Putamen (tissue), 1 donor: ENCODE measurements around the gene NAGPA.

Experiments used
- DNase-seq: peaks from one replicate; pipeline ENCODE4 v3.0.0-alpha.2; 2016; ENCODE audit warnings: low spot score

NAGPA gene

DNA sequence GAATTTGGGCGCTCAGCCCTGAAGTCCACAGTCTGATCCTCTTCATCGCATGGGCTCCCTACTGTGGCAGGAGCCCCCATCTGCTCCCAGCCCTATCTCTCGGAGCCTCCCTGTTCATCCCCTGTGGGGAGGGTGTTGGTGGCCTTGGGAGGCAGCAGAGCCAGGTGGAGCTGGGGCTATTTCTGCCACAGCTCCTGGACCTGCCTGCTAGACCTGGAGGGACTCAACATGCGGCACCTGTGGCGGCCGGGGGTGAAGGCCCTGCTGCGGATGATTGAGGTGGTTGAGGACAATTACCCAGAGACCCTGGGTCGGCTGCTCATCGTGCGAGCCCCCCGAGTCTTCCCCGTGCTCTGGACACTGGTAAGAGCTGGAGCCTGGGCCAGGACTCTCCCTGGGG is 30.5 kb downstream of the NAGPA start:
- no peak for DNase-seq

DNA sequence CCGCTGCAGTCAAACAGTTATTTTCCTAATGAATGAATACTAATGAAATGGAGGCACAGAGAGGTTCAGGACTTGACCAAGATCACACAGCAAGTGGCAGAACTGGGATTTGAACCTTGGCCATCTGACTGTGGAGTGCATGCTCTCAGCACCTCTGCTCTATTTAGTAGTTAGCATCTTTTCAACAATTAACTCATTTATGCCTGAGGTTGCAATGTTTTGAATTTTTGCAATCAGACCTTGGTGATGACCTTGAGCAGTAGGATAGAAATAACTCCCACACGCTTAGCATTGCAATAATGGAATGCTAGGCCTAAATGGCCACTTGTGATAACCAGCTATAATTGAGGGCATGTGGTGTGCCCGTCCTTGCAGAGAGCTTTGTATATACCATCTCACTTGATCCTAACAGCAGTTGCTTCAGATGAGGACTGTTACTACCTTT is 31.0 kb downstream of the NAGPA start:
- no peak for DNase-seq

DNA sequence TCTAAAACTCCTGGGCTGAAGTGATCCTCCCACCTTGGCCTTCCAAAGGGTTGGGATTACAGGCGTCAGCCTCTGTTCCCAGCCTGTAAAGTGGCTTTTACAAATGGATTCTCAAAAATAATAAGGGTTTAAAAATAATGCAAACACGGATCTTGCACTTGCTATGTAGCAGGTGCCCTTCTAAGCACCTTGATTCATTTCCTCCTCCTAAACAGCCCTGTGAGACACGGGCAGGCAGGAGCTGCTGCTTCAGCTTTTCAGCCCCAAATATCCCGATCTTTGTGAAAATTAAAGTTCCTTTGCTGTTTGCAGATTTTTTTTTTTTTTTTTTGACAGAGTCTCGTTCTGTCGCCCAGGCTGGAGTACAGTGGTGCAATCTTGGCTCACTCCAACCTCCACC is 31.7 kb downstream of the NAGPA start:
- DNase-seq: no peak

DNA sequence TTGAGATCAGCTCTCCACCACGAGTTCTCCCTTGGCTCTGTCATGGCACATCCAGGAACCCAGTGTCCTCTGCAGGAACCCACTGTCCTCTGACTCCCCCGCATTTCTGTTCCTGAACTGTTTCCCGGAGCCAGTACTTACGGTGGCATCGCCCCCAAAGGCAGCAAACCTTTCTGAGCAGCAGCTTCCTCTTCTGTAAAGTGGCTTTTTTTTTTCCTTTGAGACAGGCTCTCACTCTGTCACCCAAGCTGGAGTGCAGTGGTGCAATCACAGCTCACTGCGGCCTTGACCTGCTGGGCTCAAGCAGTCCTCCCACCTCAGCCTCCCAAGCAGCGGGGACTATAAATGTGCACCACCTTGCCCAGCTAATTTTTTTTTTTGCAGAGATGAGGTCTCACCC is 32.2 kb downstream of the NAGPA start:
- no peak for DNase-seq

DNA sequence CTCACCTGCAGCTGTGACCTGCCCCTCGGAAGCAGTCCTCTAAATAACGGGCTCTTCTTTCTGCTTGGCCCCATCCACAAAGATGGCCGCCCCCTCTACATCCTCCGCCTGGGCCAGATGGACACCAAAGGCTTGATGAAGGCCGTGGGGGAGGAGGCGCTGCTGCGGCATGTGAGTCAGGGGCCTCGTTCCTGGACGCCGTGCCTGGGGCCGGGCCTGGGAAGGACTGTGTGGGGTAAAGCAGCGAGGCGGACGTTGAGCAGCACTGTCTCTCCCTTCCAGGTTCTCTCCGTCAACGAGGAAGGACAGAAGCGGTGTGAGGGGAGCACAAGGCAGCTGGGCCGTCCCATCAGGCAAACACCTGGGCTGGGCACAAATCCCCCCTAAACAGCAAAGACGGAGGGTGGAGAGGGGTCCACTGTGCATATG is 33.1 kb downstream of the NAGPA start:
- DNase-seq: no peak

DNA sequence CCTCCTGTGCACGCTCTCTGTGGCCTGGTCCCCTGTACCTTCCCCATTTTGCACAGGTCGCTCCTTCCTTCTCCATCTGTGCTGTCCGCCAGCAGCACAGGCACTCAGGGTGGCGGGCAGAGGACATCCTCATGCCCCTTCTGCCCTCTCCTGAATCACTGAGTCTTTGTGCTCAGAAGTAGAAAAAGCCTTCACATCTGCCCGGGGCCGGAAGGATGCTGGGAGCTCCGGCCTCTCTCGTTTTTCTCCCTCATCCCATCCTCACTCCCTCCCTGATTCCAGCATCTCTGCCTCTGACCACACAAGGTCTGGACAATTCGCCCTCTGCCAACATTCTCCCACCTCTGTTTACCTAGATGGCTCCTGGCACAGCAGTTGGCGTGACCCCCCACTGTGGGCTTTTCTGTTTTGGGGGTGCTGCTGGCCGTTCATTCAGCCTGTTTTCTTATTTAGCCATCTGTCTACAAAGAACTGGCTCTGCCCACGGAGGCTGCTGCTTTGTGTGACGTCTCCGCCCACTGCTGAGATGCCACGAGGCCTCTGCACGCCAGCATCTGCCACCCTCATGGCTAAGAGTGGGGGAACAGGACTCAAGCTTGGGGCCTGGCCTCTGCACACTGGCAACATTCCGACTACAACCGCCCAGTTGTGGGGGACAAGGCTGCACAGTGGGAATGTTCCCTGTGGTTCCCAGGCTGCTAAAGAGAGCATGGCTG is 38.9 kb downstream of the NAGPA start:
- DNase-seq: peak; percentile 80

DNA sequence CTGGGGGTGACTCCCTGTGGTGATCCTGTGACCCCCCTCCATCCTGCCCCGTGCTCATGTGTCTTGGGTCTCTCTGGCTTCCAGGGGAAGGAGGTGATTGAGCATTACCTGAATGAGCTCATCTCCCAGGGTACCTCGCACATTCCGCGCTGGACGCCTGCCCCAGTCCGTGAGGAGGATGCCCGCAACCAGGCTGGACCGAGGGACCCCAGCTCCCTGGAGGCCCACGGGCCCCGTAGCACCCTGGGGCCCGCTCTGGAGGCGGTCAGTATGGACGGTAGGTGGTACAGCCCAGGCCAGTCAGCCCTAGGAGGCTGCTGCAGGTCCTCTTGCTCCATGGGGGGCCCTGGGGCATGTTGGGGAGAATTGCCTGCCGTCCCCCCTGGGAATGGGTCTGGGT is 42.0 kb downstream of the NAGPA start:
- no peak for DNase-seq

DNA sequence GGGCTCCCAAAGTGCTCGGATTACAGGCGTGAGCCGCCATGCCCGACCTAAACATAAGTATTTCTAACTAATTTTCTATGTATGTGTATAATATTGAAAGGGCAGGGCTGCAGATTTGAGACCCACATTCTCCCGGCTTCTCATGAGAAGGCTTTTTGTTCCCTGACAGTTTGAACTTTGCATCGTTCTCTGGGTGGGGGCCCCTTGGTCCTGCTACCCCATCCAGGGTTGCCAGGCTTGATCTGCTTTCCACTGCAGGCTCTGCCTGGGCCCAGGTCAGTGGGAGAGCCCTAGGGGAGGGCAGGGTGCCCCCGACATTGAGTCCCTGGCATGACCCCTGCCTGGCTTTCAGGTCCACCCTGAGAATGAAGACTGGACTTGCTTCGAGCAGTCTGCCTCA is 43.3 kb downstream of the NAGPA start:
- DNase-seq: no peak

DNA sequence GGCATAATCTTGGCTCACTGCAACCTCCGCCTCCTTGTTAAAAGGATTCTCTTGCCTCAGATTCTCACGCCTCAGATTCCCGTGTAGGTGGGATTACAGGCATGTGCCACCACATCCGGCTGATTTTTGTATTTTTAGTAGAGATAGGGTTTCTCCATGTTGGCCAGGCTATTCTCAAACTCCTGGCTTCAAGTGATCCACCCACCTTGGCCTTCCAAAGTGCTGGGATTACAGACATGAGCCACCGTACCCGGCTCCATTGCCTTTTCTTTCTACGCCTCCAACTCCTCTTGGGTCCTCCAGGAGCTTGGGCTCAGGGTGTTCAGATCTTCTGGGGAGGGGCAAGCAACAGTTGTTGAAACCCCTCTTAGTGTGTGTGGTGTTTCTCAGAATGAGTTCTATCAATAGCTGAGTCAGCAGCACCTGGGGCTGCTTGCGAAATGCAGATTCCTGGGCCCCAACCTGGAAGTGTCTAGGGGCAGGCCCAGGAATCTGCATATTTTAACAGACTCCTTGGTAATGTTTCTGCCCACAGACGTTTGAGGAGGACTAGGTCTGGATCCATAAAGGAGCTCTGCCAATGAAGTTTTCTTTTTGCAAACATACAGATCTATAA is 44.2 kb downstream of the NAGPA start:
- no peak for DNase-seq

DNA sequence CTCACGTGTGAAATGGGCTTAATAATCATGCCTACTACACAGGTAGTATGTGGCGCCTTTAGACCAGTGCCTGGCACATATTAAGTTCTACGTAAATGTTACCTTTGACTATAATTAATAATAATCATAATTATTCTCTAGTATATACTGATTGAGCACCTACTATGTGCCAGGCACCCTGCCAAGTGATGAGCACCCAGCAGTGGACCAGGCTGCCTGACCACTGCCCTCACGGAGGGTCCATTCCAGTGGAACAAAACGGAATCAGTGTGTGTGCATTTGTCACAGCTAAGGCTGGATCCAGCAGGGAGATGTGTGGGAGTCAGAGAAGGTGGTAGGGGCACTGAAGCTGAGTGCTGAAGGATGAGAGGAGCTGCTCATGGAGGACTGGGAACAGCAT is 45.1 kb downstream of the NAGPA start:
- DNase-seq: no peak

DNA sequence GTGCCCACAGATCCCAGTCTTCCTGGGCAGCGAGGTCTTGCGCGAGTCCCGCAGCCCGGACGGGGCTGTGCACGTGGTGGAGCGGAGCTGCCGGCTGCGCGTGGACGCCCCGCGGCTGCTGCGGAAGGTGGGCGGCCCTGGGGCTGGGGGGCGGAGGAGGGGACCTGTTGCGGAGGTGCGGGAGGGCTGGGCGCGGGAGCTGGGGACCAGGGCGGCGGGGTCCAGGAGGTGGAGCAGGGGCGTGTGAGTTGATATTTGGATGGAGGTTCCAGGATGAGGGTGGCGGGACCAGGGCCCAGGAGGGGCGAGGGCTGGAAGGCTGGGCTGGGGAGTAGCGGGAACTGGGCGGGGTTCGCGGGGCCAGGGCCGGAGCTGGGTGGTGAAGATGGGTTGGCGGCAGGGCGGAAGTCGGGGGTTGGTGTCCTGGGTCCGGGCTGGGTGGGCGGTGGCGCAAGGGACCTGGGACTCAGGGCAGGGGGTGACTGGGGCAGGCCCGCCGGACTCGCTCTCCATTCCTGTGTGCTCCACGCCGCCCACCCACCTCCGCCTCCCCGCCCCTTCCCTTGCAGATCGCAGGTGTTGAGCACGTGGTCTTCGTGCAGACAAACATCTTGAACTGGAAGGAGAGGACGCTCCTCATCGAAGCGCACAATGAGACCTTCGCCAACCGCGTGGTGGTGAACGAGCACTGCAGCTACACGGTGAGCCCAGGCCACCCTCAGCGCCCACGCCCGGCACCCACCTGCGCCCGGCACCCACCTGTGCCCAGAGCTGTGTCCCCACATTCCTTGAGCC is 46.0 kb downstream of the NAGPA start:
- no peak for DNase-seq

DNA sequence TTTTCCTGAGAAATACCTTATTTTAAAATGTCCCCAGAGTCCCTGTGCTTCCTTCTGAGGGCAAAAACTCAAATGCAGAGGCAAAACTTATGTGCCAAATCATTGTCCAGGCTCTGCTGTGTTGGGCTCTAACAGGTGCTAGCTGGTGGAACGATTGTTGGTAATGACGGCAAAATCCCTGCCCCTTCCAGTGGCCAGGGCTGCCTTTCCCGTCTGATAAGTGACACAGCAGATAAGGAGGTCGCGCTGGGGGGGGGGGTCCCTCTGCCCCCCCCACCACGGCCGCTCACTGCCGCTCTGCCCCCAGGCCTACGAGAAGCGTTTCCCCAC is 46.5 kb downstream of the NAGPA start:
- DNase-seq: no peak

DNA sequence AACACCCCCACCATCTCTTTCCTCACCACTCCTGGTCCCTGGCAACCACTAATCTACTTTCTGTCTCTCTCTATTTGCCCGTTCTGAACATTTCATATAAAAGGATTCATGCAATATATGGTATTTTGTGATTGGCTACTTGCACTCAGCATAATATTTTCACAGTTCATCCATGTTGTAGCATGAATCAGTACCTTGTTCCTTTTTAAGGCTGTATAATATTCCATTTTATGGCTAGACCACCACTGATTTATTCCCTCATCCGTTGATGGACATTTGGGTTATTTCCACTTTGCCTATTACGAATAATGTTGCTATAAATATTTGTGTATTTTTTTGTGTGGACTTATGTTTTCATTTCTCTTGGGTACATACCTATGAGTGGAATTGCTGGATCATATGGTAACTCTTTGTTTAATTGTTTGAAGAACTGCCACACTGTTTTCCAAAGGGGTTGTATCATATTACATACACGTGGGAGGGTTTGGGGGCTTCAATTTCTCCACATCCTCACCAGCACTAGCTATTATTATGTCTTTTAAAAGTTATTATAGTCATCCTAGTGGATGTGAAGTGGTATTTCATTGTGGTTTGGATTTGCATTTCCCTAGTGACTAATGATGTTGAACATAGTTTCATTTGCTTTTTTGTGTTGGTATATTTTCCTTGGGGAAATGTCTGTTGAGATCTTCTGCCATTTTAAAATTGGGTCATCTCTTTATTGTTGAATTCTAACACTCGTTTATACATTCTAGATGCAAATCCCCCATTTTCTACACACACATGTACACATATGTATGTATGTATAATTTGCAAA is 49.4 kb downstream of the NAGPA start:
- no peak for DNase-seq

DNA sequence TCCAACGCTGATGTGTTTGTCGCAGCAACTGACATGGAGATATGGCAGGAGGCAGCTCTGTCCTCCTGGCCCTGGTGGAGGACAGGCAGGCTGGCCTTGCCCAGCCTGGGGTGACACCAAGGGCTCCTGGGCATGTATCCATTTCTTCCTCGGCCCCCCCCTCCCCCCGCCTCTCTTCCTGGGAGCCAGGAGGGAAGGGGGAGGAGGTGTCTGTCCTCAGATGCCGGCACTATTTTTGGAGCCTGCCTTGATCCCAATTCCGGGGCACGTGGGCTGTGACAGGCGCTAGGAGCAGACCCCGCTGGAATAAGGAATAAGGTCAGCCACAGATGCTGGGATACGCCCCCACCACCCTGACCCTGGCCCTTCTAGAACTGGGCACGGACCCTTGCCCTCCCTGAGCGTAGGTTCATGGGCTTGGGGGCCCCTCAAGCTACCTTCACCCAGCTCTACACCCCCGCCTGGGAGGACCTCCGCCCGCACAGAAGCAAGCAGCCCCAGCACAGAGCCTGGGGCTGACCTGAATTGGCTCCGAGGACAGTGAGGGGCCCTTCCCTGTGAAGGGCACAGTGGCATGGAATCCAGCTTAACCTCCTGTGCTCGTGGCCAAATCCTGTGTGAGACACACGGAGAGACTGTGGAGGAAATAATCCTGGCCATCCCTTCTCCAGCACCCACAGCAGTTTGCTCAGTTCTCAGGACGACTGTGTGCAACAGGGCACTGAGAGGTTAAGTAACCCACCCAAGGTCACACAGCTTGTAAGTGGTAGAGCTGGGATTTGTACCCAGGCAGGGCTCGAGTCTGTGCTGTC is 51.5 kb downstream of the NAGPA start:
- DNase-seq: peak; percentile 70

DNA sequence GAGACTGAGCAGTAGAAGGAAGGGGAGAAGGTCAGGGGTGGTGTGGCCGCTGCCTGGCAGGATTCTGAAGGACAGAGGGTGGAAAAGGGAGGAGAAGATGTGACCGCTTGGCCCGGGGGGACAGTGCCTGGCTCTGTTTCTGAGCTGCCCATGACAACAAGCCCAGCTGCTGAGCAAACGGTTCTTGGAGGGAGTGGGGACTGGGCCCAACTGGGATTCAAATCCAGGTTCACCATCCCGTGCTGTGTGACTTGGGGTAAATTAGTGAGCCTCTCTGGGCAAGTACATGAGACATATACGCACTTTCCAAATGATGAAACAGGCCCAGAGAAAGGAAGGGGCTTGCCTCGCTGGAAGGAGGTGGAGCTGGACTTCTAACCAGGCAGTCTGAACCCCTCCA is 52.3 kb downstream of the NAGPA start:
- DNase-seq: no peak

DNA sequence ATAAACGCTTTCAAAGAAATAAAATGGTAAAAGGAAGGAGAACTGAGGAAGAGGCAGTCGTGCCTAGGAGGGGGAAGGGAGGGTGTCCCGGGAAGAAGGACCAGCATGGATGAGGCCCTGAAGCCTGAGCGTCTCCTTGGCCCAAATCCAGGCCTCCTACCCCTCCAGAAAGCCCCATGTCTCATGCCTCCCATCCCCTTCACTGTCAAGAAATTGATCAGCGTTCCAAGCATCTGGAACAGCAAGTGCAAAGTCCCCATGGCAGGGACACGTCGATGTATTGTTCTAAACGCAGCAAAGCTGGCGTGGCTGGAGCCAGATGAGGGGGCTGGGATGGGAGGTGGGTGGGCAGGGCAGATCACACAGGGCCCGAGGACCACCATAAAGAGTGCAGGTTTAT is 53.0 kb downstream of the NAGPA start:
- no peak for DNase-seq

DNA sequence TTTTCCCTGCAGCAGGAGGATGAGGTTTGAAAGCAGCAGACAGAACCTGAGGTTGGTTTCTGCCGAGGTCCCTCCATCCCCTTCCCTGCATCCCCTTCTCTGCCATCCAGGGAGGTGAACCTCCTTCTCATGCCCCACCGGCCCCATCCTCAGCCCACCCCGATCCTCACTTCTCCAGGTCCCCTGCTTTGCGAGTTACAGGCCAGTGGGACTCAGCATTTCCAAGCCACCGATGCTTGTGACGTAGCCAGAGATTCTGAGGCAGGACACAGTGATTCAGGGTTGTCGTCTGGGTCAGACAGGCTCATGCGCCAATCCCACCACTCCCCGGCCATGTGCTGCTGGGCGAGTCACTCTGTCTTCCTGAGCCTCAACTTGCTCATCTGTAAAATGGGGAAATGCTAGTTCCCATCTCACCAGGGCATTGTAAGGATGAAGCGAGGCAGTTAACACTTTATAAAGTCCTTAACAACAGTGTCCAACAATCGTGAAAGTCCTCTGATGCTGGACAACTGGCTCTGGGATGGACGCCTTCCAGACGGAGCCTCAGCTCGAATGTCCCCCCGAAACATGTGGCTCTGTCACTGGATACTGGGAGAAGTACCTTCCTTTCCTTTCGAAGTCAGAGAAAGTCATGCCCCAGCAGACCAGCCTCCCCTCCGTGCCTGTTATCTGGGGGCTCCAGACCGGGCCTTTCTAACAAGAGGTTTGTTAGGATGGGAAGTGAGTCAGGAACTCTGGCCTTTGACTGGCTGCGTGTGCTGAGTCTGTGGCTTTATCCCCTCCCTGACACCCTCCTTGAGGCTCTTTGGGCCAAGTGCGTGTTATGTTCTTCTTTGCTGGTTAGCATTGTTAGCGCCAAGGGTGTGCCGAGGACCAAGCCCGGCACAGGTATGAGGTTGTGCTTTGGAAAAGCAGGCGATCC is 53.7 kb downstream of the NAGPA start:
- no peak for DNase-seq

DNA sequence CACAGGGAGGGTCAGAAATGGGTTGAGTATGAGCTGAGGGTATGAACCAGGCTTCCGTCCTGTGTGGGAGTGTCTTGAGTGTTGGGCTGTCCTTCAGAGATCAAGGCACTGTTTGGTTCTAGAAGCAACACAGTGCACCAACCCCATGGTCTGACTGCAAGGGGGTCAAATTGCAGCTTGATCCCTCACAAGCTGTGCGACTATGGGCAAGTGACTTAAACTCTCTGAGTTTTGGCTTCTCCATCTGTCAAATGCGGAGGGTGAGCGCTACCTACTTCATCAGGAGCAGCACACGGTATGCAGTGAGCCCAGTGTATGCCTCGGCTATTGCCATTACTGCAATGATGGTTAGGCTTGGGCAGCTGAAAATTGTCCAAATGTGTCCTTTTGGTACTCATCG is 54.6 kb downstream of the NAGPA start:
- no peak for DNase-seq

DNA sequence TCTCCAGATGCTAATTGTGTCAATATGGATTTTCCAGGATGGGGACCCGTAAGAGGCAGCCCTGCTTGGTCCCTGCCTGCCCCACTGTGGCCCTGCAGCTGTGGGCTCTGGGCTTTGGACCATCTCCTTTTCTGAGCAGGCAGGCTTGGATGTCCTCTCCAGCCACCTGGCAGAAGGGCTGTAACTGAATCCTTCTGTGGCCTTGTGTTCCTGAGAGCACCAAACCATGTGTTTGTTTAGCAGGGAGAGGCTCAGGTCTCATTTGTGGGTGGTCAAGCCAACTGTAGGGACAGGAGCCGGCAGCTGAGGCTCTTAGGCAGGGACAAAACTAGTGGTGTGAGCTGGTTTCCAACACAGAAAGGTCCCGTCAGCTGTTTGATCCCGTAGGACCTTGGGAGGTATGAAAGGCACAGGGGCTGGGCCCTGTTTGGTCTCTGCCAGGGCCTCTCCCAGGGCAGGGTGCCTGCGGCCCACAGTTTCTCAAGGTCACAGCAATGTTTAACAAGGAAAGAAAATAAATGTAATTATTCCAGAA is 57.1 kb downstream of the NAGPA start:
- DNase-seq: no peak

DNA sequence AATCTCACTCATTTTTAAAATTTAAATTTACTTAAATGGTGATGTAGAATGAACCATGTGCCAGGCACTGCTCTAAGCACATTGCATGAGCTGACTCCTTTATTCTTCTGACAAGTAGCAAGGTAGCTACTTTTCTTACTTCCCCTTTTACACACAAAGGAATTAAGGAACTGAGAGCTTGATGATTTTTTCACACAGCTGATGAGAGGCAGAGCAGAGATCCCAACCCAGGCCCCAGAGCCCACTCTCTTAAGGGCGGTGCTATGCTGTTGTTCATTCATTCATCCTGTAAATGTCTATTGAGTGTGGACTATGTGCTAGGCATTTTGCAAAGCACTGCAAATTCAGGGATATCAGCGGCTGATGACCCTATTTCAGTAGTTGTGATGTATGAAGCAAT is 57.7 kb downstream of the NAGPA start:
- DNase-seq: no peak
